Prostate gland (tissue), 2 donors: Measurements from ENCODE around the gene ANKRD55. TPM values are rescaled to one million over a fixed set of nuclear protein-coding genes. Genes with fewer than 3 reads are reported as not detected.
"Not testable (repeated sequence)": the region's sequence is repeated elsewhere in the genome, so short reads cannot be mapped to it uniquely, and the experiment has no call there.

Experiments
- DNase-seq: peaks from one replicate; pipeline ENCODE4 v3.0.0-alpha.2; 2019; ENCODE audit warnings: low spot score
- H3K27ac ChIP-seq, 2 donors: fragments of 200-600 bp; sonication (generic); 2 replicates each; pipeline ENCODE4 v1.5.1; 2017 to 2019
- H3K27me3 ChIP-seq: fragments of 200-600 bp; sonication (generic); replicated peaks from 2 replicates; pipeline ENCODE4 v1.5.1; 2019; ENCODE audit not compliant: insufficient read depth
- H3K36me3 ChIP-seq, 2 donors: fragments of 200-600 bp; sonication (generic); 1 replicate in 1 of 2; 2 replicates in 1 of 2; pipeline versions ENCODE4 v1.5.1 to v1.8.1; 2017 to 2019
- H3K4me1 ChIP-seq: fragments of 200-600 bp; sonication (generic); replicated peaks from 2 replicates; pipeline ENCODE4 v1.5.1; 2019
- H3K4me3 ChIP-seq, 2 donors: fragments of 200-600 bp; sonication (generic); 2 replicates each; pipeline ENCODE4 v1.5.1; 2017 to 2019
- H3K9me3 ChIP-seq: fragments of 200-600 bp; sonication (generic); 2 replicates; pipeline ENCODE4 v1.5.1; 2017
- POLR2A ChIP-seq: fragments of 450-650 bp; IDR thresholded peaks from one replicate; pipeline ENCODE4 v1.6.1; 2016; ENCODE audit warnings: antibody characterized with exemption, mild to moderate bottlenecking
- POLR2AphosphoS5 ChIP-seq: sonication (generic); formaldehyde crosslinking; IDR thresholded peaks from one replicate; pipeline ENCODE4 v1.6.1; 2017; ENCODE audit warnings: antibody characterized with exemption
- WGBS: methylation state at CpG from one replicate; pipeline ENCODE4 v1.1.5; 2018; 5-methylcytosine and 5-hydroxymethylcytosine counted together
- intact Hi-C: fragments of 100-400 bp; cut with DNase I; formaldehyde crosslinking; loops from one replicate; pipeline ENCODE4 v1.14.2; 2022
- total RNA-seq, 2 donors: library from RNA; depleted of rRNA; stranded (reverse); fragments of >200 nt; gene quantifications; one replicate each; pipeline ENCODE4 v1.1.0, GENCODE V29; 2016
- TF ChIP-seq, protein P1 (sequence below), 4 experiments: fragments of 200-600 bp in 2 of 4; fragments of 450-650 bp in 2 of 4; sonication (generic) in 2 of 4; IDR thresholded peaks; 1 replicate in 3 of 4; 2 replicates in 1 of 4; pipeline ENCODE4 v1.5.1; 2016 to 2019; ENCODE audit warnings: antibody characterized with exemption in 4 of 4, mild to moderate bottlenecking in 2 of 4, moderate library complexity in 2 of 4

ANKRD55 gene
- total RNA-seq, 2 donors from 2014 or later = 1.1 TPM; not detected in 1

DNA sequence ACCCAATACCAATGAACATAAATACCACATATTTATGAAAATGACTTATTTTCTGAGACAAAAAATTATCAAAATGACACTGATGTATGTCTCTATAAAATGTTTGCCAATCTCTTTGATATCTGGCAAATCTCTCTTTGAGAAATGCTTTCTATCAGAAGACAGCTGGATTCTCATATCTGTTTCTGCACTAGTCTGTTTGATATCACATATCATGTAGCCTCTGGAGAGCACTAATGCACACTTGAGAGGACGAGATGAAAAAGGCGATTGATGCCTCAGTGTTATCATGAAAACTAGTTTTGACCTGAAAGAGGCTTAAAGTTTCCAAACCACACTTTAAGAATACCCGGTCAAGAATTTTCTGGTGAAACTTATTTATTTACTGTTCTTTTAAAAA is 29.1 kb upstream of the ANKRD55 start:
- no peak overlapping the region for H3K4me3 ChIP-seq
- no peak for DNase-seq
- intact Hi-C loops = no loop called here
- H3K27me3 ChIP-seq = no peaks in the 10 kb centered on the region
- H3K36me3 ChIP-seq = no peaks in the 10 kb centered on the region
- H3K9me3 ChIP-seq = no peaks in the 10 kb centered on the region
- 87% methylated on average over 3 of the region's 3 CpGs for WGBS
- H3K4me1 ChIP-seq = no peaks in the 10 kb centered on the region
- no peak for TF ChIP-seq POLR2A
- no peak for TF ChIP-seq POLR2AphosphoS5
- TF ChIP-seq, protein P1, sequence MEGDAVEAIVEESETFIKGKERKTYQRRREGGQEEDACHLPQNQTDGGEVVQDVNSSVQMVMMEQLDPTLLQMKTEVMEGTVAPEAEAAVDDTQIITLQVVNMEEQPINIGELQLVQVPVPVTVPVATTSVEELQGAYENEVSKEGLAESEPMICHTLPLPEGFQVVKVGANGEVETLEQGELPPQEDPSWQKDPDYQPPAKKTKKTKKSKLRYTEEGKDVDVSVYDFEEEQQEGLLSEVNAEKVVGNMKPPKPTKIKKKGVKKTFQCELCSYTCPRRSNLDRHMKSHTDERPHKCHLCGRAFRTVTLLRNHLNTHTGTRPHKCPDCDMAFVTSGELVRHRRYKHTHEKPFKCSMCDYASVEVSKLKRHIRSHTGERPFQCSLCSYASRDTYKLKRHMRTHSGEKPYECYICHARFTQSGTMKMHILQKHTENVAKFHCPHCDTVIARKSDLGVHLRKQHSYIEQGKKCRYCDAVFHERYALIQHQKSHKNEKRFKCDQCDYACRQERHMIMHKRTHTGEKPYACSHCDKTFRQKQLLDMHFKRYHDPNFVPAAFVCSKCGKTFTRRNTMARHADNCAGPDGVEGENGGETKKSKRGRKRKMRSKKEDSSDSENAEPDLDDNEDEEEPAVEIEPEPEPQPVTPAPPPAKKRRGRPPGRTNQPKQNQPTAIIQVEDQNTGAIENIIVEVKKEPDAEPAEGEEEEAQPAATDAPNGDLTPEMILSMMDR (IDR thresholded peaks at IDR 0.05) = no peak
- H3K27ac ChIP-seq = no peak overlapping the region

DNA sequence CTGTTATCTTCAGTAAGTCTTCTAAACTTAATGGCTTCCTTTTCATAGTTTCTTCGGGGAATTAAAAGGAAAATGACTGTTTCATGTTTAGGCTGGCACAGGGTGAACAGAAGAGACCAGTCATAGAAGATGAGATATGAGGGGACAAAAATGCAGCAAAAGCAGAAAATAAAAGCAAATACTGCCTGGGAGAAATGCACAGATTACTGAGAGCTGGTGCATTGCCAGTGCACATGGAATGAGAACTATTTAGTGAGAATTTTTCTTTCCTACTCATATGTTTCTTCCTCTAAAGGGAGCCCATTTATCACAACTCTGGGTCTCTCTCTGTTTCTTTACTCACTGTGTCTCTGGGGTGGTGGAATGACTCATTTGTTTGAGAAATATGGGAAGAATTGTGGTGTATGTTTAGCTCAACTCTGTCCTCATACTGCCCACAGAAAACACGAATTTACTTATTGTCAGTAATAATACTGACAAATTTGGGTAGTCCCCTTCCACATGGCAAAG is 25.9 kb upstream of the ANKRD55 start:
- intact Hi-C loops = no loop called here
- no peak for DNase-seq
- no peak overlapping the region for H3K4me3 ChIP-seq
- H3K36me3 ChIP-seq = no peaks in the 10 kb centered on the region
- 26% methylated on average over 2 of the region's 2 CpGs for WGBS
- H3K9me3 ChIP-seq = no peaks in the 10 kb centered on the region
- no peak overlapping the region for H3K27ac ChIP-seq
- TF ChIP-seq POLR2AphosphoS5 (no peak), POLR2A (no peak)
- TF ChIP-seq, protein P1 (IDR thresholded peaks at IDR 0.05) = no peak
- no peaks in the 10 kb centered on the region for H3K4me1 ChIP-seq
- no peaks in the 10 kb centered on the region for H3K27me3 ChIP-seq

DNA sequence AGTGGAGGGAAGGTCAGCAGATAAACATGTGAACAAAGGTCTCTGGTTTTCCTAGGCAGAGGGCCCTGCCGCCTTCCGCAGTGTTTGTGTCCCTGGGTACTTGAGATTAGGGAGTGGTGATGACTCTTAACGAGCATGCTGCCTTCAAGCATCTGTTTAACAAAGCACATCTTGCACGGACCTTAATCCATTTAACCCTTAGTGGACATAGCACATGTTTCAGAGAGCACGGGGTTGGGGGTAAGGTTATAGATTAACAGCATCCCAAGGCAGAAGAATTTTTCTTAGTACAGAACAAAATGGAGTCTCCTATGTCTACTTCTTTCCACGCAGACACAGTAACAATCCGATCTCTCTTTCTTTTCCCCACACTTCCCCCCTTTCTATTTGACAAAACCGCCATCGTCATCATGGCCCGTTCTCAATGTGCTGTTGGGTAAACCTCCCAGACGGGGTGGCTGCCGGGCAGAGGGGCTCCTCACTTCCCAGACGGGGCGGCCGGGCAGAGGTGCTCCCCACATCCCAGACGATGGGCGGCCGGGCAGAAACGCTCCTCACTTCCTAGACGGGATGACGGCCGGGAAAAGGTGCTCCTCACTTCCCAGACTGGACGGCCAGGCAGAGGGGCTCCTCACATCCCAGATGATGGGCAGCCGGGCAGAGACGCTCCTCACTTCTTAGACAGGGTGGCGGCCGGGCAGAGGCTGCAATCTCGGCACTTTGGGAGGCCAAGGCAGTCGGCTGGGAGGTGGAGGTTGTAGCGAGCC is 24.8 kb upstream of the ANKRD55 start:
- H3K9me3 ChIP-seq, H3K36me3 ChIP-seq, H3K4me1 ChIP-seq, H3K27me3 ChIP-seq, H3K4me3 ChIP-seq, H3K27ac ChIP-seq, DNase-seq, intact Hi-C loops: not testable (repeated sequence)
- 88% methylated on average over 29 of the region's 30 CpGs for whole genome bisulfite sequencing

DNA sequence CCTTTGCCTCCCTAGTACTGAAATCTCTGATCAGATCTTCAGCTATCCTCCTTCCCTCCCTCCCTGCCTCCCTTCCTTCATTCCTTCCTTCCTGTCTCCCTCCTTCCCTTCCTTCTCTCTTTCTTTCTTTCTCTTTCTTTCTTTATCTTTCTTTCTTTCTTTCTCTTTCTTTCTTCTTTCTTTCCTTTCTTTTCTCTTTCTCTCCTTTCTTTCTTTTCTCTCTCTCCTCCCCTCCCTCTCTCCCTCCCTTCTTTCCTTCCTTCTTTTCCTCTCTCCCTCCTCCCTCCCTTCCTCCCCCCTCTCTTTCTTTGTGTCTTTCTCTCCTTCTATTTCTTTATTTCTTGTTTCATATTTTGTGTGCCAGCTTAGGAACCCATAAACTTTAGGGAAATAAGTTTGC is 23.9 kb upstream of the ANKRD55 start:
- no peaks in the 10 kb centered on the region for H3K4me1 ChIP-seq
- TF ChIP-seq, protein P1 (IDR thresholded peaks at IDR 0.05) = no peak
- TF ChIP-seq POLR2A (no peak), POLR2AphosphoS5 (no peak)
- DNase-seq = no peak
- no peak overlapping the region for H3K4me3 ChIP-seq
- no peaks in the 10 kb centered on the region for H3K36me3 ChIP-seq
- H3K27ac ChIP-seq = no peak overlapping the region
- intact Hi-C loops = no loop called here
- no peaks in the 10 kb centered on the region for H3K9me3 ChIP-seq
- no peaks in the 10 kb centered on the region for H3K27me3 ChIP-seq

DNA sequence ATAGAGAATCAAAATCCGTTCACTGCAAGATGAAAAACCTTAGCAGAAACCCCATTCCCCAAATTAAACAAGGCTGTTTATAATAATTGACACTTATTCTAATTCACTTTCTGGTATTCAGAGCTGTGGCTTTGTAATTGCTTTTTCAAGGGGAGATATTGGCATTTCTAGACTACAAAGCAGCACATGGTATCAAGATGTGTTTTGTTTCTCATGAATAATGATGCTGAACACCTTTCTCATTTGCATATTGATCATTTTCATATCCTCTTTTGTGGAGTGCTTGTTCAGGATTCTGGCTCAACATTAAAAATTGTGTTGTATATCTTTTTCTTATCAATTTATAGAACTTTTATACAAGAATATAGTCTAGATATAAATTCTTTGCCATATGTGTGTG is 22.4 kb upstream of the ANKRD55 start:
- intact Hi-C loops = no loop called here
- H3K36me3 ChIP-seq = no peaks in the 10 kb centered on the region
- H3K27me3 ChIP-seq = no peaks in the 10 kb centered on the region
- TF ChIP-seq, protein P1 (IDR thresholded peaks at IDR 0.05) = no peak
- TF ChIP-seq POLR2A (no peak), POLR2AphosphoS5 (no peak)
- no peak overlapping the region for H3K27ac ChIP-seq
- H3K4me1 ChIP-seq = no peaks in the 10 kb centered on the region
- H3K4me3 ChIP-seq = no peak overlapping the region
- no peaks in the 10 kb centered on the region for H3K9me3 ChIP-seq
- DNase-seq = no peak
- WGBS = 77% methylated on average over 1 of the region's 1 CpG
